Hematopoietic multipotent progenitor cell treated with erythropoietin and hydrocortisone succinate and interleukin-3 and kit ligand, for 15 days (in vitro differentiated cells): ENCODE data around the gene TRAF1.

Experiments
- DNase-seq: peaks from one replicate; pipeline ENCODE4 v3.0.0-alpha.2; 2015; ENCODE audit warnings: low spot score

The TRAF1 gene

DNA sequence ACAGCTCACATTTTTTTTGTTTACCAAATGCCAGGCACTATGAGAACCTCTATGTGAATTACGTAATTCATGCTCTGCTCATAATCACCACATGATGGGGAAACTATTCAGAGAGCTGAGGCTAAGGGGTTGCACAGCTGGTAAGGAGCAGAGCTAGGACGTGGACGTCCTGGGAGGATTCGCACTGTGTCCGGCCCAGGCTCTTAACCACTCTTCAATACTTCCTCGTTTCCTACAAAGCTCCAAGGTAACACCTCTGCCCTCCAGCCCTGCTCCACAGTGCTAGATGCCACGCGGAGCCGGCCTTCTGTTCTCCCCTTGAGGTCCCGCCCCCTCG is 58.3 kb downstream of the TRAF1 start:
- no peak for DNase-seq

- DNase-seq, result no peak
Measured at GRCh38 chr9:120867676-120868338, 58.8 kb downstream of the TRAF1 start.

DNA sequence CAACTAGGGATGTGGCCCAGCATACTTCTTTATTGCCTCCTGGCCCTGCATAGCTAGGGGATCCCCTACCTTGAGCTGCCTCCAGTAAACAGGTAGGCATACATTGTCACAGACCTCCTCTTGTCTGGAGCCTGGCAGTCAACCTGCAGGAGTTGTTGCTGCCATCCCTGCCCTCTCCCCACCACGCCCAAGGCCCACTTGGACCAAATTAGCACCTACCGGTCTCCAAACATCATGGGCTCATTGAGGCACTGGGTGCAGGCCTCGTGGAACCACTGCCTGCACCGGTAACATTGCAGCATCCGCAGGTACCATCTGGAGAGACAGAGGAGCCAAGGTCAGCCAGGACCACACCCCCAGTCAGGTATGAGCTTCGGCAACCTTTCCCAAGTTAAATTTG is 59.9 kb downstream of the TRAF1 start:
- DNase-seq, result no peak

- no peak for DNase-seq
Measured at GRCh38 chr9:120865809-120866208, 60.8 kb downstream of the TRAF1 start.

DNA sequence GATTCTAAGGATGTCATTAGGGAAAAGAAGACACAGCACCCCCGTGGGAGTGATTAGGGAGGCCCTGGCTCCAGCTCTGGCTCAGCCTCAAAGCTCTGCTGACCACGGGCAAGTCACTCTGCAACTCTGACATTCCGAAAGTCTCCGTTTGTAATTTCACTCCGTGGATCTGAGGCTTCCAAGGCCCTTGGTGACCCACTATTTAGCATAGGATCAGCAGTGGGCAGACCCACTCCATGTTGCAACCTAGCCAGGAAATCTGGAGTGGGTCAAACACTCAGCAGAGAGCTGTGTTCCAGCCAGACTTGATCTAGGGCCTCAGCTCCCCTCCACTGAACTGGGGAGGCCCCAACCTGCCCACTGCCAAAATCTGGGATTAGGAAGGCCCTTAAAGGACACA is 61.4 kb downstream of the TRAF1 start:
- DNase-seq, result no peak

DNA sequence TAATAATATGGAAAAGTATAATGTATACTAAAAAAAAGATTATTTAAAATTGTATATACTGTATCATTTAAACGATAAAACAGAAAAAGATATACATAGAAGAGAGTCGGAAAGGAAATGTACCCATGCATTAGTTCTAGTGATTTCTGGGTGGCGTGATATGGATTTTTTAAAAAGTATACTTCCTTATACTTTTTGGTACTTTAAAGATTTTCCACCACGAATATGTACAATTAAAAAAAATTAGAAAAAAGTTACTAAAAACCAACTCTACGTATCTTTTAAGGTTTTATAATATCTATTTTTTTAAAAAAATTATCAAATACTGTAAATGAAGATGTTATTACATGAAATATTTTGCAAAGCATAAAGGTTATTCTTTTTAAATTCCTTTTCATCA is 61.9 kb downstream of the TRAF1 start:
- DNase-seq, result no peak

GRCh38 chr9:120863833-120864232 is 62.8 kb downstream of the TRAF1 start:
- DNase-seq, result no peak

DNA sequence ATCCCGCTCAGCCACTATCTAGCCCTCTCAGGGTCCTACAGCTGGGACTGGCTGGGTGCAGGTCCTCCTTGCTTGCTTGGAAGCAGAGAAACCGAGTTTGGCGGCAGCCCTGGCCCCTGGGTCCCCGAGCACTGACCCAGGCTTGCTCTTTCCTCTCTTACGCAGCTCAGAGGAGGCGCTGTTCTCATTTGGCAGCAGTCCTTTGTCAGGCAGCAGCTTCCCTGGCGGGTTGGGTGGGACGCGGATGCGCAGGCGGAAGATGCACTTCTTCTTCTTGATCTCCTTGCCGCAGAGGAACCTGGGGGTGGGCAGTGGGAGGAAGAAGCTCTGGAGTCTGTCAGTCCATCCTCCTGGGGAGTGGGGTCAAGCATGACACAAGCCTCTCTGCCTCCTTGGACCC is 64.1 kb downstream of the TRAF1 start:
- no peak for DNase-seq

DNA sequence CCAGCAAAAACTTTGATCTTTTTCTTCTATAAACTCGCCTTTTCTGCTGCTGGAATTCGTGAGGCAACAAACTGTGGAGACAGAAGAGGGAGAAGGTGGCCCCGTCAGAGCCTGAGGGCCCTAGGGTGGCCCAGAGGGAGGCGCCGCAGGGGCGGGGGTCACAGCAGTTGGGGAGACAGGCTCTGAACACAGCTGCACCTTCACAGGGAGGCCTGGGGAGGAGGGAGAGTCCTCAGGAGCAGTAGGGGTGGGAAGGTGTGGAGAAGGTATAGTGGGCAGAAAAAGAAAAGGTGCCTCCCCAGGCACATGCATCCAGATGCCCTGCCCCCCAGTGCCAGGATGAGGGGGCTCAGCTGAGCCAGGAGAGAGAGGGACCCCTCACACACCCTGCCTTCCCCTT is 64.7 kb downstream of the TRAF1 start:
- no peak for DNase-seq

- DNase-seq, result no peak
Measured at GRCh38 chr9:120860083-120860482, 66.5 kb downstream of the TRAF1 start.

GRCh38 chr9:120859361-120859760 is 67.2 kb downstream of the TRAF1 start:
- DNase-seq, result no peak

- no peak for DNase-seq
Measured at GRCh38 chr9:120857902-120858301, 68.7 kb downstream of the TRAF1 start.

GRCh38 chr9:120857481-120857880 is 69.1 kb downstream of the TRAF1 start:
- DNase-seq, result no peak

GRCh38 chr9:120856700-120857099 is 69.9 kb downstream of the TRAF1 start:
- no peak for DNase-seq

GRCh38 chr9:120855827-120856670 is 70.5 kb downstream of the TRAF1 start:
- DNase-seq, result no peak

GRCh38 chr9:120854596-120855327 is 71.8 kb downstream of the TRAF1 start:
- DNase-seq, result no peak

GRCh38 chr9:120853198-120853597 is 73.4 kb downstream of the TRAF1 start:
- DNase-seq, result no peak
